ENCODE measurements around the gene ANLN. TPM values are rescaled to one million over a fixed set of nuclear protein-coding genes. Genes with fewer than 3 reads are reported as not detected.

The ANLN gene
- total and polyA plus RNA-seq, 9 of the 15 experiments (the other 6 are each of a cell fraction or from before 2014, with no cell fraction given): 18.1 to 66.2 (median 38.7) TPM

DNA sequence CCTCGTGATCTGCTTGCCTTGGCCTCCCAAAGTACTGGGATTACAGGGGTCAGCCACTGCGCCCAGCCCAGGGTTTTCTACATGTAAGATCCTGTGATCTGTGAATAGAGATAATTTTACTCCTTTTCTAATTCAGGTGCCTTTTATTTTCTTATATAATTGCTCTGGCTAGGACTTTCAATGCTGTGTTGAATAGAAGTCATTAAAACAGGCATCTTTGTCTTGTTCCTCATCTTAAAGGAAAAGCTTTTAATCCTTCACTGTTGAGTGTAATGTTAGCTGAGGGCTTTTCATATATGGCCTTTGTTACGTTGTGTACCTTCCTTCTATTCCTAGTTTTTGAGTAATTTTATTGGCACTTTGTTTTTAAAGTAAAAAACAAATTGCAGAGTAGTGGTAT is 26.6 kb downstream of the ANLN start (continued):
- TF ChIP-seq ZNF146 (CRISPR knock-in tag; IDR thresholded peaks at IDR 0.05; ENCODE audit: unreplicated experiment) (no peak), NCOA2 (IDR thresholded peaks at IDR 0.05; ENCODE audit: partially characterized antibody in 2 of 2) (no peak), ZKSCAN1 (IDR thresholded peaks at IDR 0.05; ENCODE audit: low read depth, low read length) (no peak), PURB (CRISPR knock-in tag; IDR thresholded peaks at IDR 0.05; ENCODE audit: low read depth) (no peak), GTF2A2 (tag; IDR thresholded peaks at IDR 0.05) (no peak), MCM5 (IDR thresholded peaks at IDR 0.05; ENCODE audit: low read depth) (no peak), SRSF9 (IDR thresholded peaks at IDR 0.05; ENCODE audit: borderline replicate concordance, low read depth, low read length) (no peak), NCOR1 (IDR thresholded peaks at IDR 0.05) (no peak), TBL1XR1 (IDR thresholded peaks at IDR 0.05; ENCODE audit: low read length in 2 of 2) (no peak), RUNX1 (IDR thresholded peaks at IDR 0.05; ENCODE audit: low read depth) (no peak), EGR1 (conservative IDR thresholded peaks at IDR 0.05) (no peak)
- TF ChIP-seq, protein P1, sequence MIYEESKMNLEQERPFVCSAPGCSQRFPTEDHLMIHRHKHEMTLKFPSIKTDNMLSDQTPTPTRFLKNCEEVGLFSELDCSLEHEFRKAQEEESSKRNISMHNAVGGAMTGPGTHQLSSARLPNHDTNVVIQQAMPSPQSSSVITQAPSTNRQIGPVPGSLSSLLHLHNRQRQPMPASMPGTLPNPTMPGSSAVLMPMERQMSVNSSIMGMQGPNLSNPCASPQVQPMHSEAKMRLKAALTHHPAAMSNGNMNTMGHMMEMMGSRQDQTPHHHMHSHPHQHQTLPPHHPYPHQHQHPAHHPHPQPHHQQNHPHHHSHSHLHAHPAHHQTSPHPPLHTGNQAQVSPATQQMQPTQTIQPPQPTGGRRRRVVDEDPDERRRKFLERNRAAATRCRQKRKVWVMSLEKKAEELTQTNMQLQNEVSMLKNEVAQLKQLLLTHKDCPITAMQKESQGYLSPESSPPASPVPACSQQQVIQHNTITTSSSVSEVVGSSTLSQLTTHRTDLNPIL (CRISPR knock-in tag; IDR thresholded peaks at IDR 0.05): no peak

DNA sequence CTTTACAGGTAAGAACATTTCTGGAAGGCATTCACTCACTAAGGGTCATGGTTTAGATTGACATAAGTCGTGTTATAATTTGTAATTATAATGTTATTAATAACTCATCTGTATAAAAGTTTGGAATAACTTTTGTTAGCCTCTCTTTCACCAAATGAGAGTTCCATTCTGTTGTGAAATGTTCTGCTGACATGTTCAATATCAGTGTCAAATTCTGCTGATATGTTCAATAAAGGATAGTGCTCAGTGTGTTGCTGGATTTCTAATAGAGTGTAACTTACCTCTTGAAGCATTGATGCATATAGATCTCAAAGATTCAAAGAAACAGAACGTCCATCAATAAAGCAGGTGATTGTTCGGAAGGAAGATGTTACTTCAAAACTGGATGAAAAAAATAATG is 30.6 kb downstream of the ANLN start:
- no peak overlapping the region for H3K4me2 ChIP-seq (ENCODE audit: insufficient read depth, low read length)
- no peaks in the 10 kb centered on the region for H3K27me3 ChIP-seq (ENCODE audit: control insufficient read depth in 2 of 2, insufficient read depth in 2 of 2, low read length in 2 of 2)
- no peak overlapping the region for H3K27ac ChIP-seq (ENCODE audit: extremely low read depth, low read depth, low read length)
- TF ChIP-seq, protein P2, sequence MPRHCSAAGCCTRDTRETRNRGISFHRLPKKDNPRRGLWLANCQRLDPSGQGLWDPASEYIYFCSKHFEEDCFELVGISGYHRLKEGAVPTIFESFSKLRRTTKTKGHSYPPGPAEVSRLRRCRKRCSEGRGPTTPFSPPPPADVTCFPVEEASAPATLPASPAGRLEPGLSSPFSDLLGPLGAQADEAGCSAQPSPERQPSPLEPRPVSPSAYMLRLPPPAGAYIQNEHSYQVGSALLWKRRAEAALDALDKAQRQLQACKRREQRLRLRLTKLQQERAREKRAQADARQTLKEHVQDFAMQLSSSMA (CRISPR knock-in tag; IDR thresholded peaks at IDR 0.05): no peak
- TF ChIP-seq, protein P1 (CRISPR knock-in tag; IDR thresholded peaks at IDR 0.05): no peak
- no peak for TF ChIP-seq PPARD (CRISPR knock-in tag; IDR thresholded peaks at IDR 0.05)
- TF ChIP-seq, protein P3, sequence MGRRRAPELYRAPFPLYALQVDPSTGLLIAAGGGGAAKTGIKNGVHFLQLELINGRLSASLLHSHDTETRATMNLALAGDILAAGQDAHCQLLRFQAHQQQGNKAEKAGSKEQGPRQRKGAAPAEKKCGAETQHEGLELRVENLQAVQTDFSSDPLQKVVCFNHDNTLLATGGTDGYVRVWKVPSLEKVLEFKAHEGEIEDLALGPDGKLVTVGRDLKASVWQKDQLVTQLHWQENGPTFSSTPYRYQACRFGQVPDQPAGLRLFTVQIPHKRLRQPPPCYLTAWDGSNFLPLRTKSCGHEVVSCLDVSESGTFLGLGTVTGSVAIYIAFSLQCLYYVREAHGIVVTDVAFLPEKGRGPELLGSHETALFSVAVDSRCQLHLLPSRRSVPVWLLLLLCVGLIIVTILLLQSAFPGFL (CRISPR knock-in tag; IDR thresholded peaks at IDR 0.05): no peak
- TF ChIP-seq SAFB (IDR thresholded peaks at IDR 0.05; ENCODE audit: borderline replicate concordance, low read depth, low read length): no peak
- no peak for TF ChIP-seq PCBP1 (IDR thresholded peaks at IDR 0.05; ENCODE audit: low read depth, low read length, poor library complexity, severe bottlenecking)
- no peak for TF ChIP-seq SMARCA4 (IDR thresholded peaks at IDR 0.05)
- peak; percentile 42; the same call in 1 of the 2 replicates for TF ChIP-seq ZNF316 (IDR thresholded peaks at IDR 0.05)
- H3K9ac ChIP-seq (ENCODE audit: insufficient read depth in 1 of 2, low read depth in 2 of 2, low read length in 2 of 2): no peak overlapping the region
- ATAC-seq: no peak
- ChIA-PET POLR2A (interaction anchor here (1.0 kb wide), 1 partner anchor 56 kb away, joined by 4 read pairs; no protein-coding TSS in a partner anchor), CTCF (ENCODE audit: low intra/inter-chr PET ratio) (no interaction called here)
- in situ Hi-C loops (cut with MboI) (no loop called here), intact Hi-C loops (cut with micrococcal nuclease) (no loop called here)
- no peaks in the 10 kb centered on the region; the same call in 2 of the 3 replicates for H3K79me2 ChIP-seq (ENCODE audit: control insufficient read depth, insufficient read depth, low read length)
- no peaks in the 10 kb centered on the region for H3K9me3 ChIP-seq (replicated peaks; ENCODE audit: control insufficient read depth, insufficient read depth, low read depth, low read length)
- FAIRE-seq: no peak
- 91% methylated on average over 3 of the region's 3 CpGs for WGBS (ENCODE audit: insufficient coverage, low coverage, missing lambda C conversion rate)
- DNase-seq (ENCODE audit: extremely low read depth in 1 of 4, low spot score in 3 of 4): no peak
- no peaks in the 10 kb centered on the region; a peak in 1 of 5 replicates for H3K4me1 ChIP-seq (replicated peaks in 1 of 2; ENCODE audit: control insufficient read depth in 2 of 2, insufficient read depth in 2 of 2, low read length in 2 of 2)
- no peaks in the 10 kb centered on the region for H3K9me1 ChIP-seq (ENCODE audit: control insufficient read depth, insufficient read depth, low read length)
- no peak overlapping the region for H2AFZ ChIP-seq (ENCODE audit: low read depth, low read length)
- BruUV-seq (replicated peaks): no TSS peak
- H4K20me1 ChIP-seq (replicated peaks; ENCODE audit: control insufficient read depth, insufficient read depth, low read length): no peaks in the 10 kb centered on the region
- peaks cover 92% of the 10 kb centered on the region for H3K36me3 ChIP-seq (ENCODE audit: control insufficient read depth, insufficient read depth, low read length)
- H3K4me3 ChIP-seq: no peak overlapping the region
